WTC11 (cell line): Measurements from ENCODE around the gene IFNA5. TPM values are rescaled to one million over a fixed set of nuclear protein-coding genes. Genes with fewer than 3 reads are reported as not detected.

Source experiments
- ATAC-seq: fragments of 200-7000 bp; cut with Tn5 transposase; 2 replicates; pipeline ENCODE4 v1.10.0; 2021; ENCODE audit warnings: mild to moderate bottlenecking, moderate library complexity
- CTCF ChIA-PET: fragments of 300-600 bp; sonication (Branson Sonifier 250); formaldehyde crosslinking; loops from one replicate; lab custom pipeline; 2021; ENCODE audit warnings: antibody characterized with exemption; lab: Charles Lee
- POLR2A ChIA-PET: fragments of 350-600 bp; sonication (Branson Sonifier 250); formaldehyde crosslinking; loops from one replicate; lab custom pipeline; 2021; ENCODE audit warnings: antibody characterized with exemption; lab: Charles Lee
- DNase-seq: peaks from one replicate; pipeline ENCODE4 v3.0.0; 2021; ENCODE audit warnings: low spot score
- H3K27ac Mint-ChIP-seq: 2 replicates; pipeline ENCODE4 v1.8.0; 2021; ENCODE audit warnings: mixed read lengths
- H3K27me3 Mint-ChIP-seq: 2 replicates; pipeline ENCODE4 v1.8.0; 2021; ENCODE audit warnings: low read depth, mild to moderate bottlenecking, moderate library complexity, mixed read lengths
- H3K36me3 Mint-ChIP-seq: 2 replicates; pipeline ENCODE4 v1.8.0; 2021; ENCODE audit warnings: mixed read lengths
- H3K4me1 Mint-ChIP-seq: 2 replicates; pipeline ENCODE4 v1.8.0; 2022; ENCODE audit warnings: mixed read lengths
- H3K4me3 Mint-ChIP-seq: 2 replicates; pipeline ENCODE4 v1.8.0; 2021; ENCODE audit warnings: mild to moderate bottlenecking, moderate library complexity, mixed read lengths
- H3K9me3 Mint-ChIP-seq: 2 replicates; pipeline ENCODE4 v1.8.0; 2021; ENCODE audit warnings: mixed read lengths
- CBFB ChIP-seq: sonication (generic); formaldehyde crosslinking; IDR thresholded peaks from 2 replicates; pipeline ENCODE4 v1.8.1; 2022; ENCODE audit warnings: mild to moderate bottlenecking, low read depth, missing genetic modification reagents
- CREB1 ChIP-seq: sonication (generic); formaldehyde crosslinking; IDR thresholded peaks from 2 replicates; pipeline ENCODE4 v1.8.0; 2023; ENCODE audit warnings: mild to moderate bottlenecking, missing genetic modification reagents
- EMX1 ChIP-seq: fragments of 250-450 bp; sonication (Bioruptor Pico); IDR thresholded peaks from 2 replicates; pipeline ENCODE4 v1.8.0; 2021; ENCODE audit warnings: mild to moderate bottlenecking
- ESRRA ChIP-seq: sonication (generic); formaldehyde crosslinking; IDR thresholded peaks from 2 replicates; pipeline ENCODE4 v1.8.1; 2022; ENCODE audit warnings: mild to moderate bottlenecking, missing genetic modification reagents, borderline replicate concordance
- FOXP1 ChIP-seq: sonication (generic); formaldehyde crosslinking; IDR thresholded peaks from 2 replicates; pipeline ENCODE4 v1.8.0; 2022; ENCODE audit warnings: missing genetic modification reagents, mild to moderate bottlenecking, moderate library complexity, borderline replicate concordance
- FOXP4 ChIP-seq: sonication (generic); formaldehyde crosslinking; IDR thresholded peaks from 2 replicates; pipeline ENCODE4 v1.8.0; 2022; ENCODE audit warnings: mild to moderate bottlenecking, missing genetic modification reagents
- NR2C2 ChIP-seq: sonication (generic); formaldehyde crosslinking; IDR thresholded peaks from 2 replicates; pipeline ENCODE4 v1.8.0; 2022; ENCODE audit warnings: mild to moderate bottlenecking, missing genetic modification reagents
- PREB ChIP-seq: sonication (generic); formaldehyde crosslinking; IDR thresholded peaks from 2 replicates; pipeline ENCODE4 v1.8.1; 2022; ENCODE audit warnings: mild to moderate bottlenecking, missing genetic modification reagents, moderate library complexity, borderline replicate concordance
- RORB ChIP-seq: fragments of 250-450 bp; sonication (Bioruptor Pico); IDR thresholded peaks from 2 replicates; pipeline ENCODE4 v1.9.0; 2021; ENCODE audit warnings: mild to moderate bottlenecking
- ZNF138 ChIP-seq: sonication (generic); formaldehyde crosslinking; conservative IDR thresholded peaks from 2 replicates; pipeline ENCODE4 v1.8.1; 2022; ENCODE audit warnings: mild to moderate bottlenecking, moderate library complexity, missing genetic modification reagents
- ZNF219 ChIP-seq: sonication (generic); formaldehyde crosslinking; IDR thresholded peaks from 2 replicates; pipeline ENCODE4 v1.8.0; 2023; ENCODE audit warnings: missing genetic modification reagents, mild to moderate bottlenecking, borderline replicate concordance
- ZNF512 ChIP-seq: sonication (generic); formaldehyde crosslinking; IDR thresholded peaks from 2 replicates; pipeline ENCODE4 v1.8.1; 2022; ENCODE audit warnings: missing genetic modification reagents, borderline replicate concordance
- total RNA-seq: library from RNA; stranded (reverse); gene quantifications from 3 replicates; pipeline ENCODE4 v1.2.3, GENCODE V29; 2021
- TF ChIP-seq, protein P1 (sequence below): sonication (generic); formaldehyde crosslinking; IDR thresholded peaks from 2 replicates; pipeline ENCODE4 v1.8.0; 2022; ENCODE audit warnings: missing genetic modification reagents
- TF ChIP-seq, protein P2 (sequence below): sonication (generic); formaldehyde crosslinking; IDR thresholded peaks from 2 replicates; pipeline ENCODE4 v1.8.1; 2023; ENCODE audit warnings: mild to moderate bottlenecking, missing genetic modification reagents

Gene IFNA5
- total RNA-seq, 1 experiment from 2014 or later = not detected

DNA sequence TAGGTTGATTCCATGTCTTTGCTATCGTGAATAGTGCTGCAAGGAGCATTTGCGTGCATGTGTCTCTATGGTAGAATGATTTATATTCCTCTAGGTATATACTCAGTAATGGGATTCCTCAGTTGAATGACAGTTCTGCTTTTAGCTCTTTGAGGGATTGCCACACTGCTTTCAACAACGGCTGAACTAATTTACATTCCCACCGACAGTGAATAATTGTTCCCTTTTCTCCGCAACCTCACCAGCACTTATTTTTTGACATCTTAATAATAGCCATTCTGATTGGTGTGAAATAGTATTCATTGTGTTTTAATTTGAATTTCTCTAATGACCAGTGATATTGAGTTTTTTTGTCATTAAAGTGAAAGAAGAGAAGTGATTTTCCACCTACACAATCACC is 18.5 kb downstream of the IFNA5 start (continued):
- no peak for TF ChIP-seq FOXP4
- TF ChIP-seq EMX1 = no peak
- TF ChIP-seq FOXP1 (CRISPR knock-in tag) = no peak
- TF ChIP-seq CREB1 (CRISPR knock-in tag) = no peak
- no peak for TF ChIP-seq ZNF219 (CRISPR knock-in tag)
- TF ChIP-seq NR2C2 (CRISPR knock-in tag) = no peak
- TF ChIP-seq, protein P1, sequence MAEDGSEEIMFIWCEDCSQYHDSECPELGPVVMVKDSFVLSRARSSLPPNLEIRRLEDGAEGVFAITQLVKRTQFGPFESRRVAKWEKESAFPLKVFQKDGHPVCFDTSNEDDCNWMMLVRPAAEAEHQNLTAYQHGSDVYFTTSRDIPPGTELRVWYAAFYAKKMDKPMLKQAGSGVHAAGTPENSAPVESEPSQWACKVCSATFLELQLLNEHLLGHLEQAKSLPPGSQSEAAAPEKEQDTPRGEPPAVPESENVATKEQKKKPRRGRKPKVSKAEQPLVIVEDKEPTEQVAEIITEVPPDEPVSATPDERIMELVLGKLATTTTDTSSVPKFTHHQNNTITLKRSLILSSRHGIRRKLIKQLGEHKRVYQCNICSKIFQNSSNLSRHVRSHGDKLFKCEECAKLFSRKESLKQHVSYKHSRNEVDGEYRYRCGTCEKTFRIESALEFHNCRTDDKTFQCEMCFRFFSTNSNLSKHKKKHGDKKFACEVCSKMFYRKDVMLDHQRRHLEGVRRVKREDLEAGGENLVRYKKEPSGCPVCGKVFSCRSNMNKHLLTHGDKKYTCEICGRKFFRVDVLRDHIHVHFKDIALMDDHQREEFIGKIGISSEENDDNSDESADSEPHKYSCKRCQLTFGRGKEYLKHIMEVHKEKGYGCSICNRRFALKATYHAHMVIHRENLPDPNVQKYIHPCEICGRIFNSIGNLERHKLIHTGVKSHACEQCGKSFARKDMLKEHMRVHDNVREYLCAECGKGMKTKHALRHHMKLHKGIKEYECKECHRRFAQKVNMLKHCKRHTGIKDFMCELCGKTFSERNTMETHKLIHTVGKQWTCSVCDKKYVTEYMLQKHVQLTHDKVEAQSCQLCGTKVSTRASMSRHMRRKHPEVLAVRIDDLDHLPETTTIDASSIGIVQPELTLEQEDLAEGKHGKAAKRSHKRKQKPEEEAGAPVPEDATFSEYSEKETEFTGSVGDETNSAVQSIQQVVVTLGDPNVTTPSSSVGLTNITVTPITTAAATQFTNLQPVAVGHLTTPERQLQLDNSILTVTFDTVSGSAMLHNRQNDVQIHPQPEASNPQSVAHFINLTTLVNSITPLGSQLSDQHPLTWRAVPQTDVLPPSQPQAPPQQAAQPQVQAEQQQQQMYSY (CRISPR knock-in tag) = no peak
- no peak for TF ChIP-seq RORB (CRISPR knock-in tag)
- TF ChIP-seq ZNF512 (CRISPR knock-in tag) = no peak

- CTCF ChIA-PET = no interaction called here
- H3K4me3 Mint-ChIP-seq = no peak overlapping the region
- POLR2A ChIA-PET = no interaction called here
- peaks cover 7% of the 10 kb centered on the region for H3K9me3 Mint-ChIP-seq
- H3K36me3 Mint-ChIP-seq = no peaks in the 10 kb centered on the region
- TF ChIP-seq ESRRA (no peak), ZNF219 (CRISPR knock-in tag) (no peak), ZNF138 (no peak), PREB (CRISPR knock-in tag) (no peak)
- TF ChIP-seq, protein P2, sequence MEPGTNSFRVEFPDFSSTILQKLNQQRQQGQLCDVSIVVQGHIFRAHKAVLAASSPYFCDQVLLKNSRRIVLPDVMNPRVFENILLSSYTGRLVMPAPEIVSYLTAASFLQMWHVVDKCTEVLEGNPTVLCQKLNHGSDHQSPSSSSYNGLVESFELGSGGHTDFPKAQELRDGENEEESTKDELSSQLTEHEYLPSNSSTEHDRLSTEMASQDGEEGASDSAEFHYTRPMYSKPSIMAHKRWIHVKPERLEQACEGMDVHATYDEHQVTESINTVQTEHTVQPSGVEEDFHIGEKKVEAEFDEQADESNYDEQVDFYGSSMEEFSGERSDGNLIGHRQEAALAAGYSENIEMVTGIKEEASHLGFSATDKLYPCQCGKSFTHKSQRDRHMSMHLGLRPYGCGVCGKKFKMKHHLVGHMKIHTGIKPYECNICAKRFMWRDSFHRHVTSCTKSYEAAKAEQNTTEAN (CRISPR knock-in tag) = no peak
- TF ChIP-seq, all 79 proteins: peak for 0
- Mint-ChIP-seq H3K27me3 (peaks cover 24% of the 10 kb centered on the region), H3K4me1 (no peaks in the 10 kb centered on the region), H3K27ac (no peak overlapping the region)
- ATAC-seq (no peak), DNase-seq (no peak)
These were observed 19.0 kb downstream of the IFNA5 start for GRCh38 chr9:21286099-21286498.

DNA sequence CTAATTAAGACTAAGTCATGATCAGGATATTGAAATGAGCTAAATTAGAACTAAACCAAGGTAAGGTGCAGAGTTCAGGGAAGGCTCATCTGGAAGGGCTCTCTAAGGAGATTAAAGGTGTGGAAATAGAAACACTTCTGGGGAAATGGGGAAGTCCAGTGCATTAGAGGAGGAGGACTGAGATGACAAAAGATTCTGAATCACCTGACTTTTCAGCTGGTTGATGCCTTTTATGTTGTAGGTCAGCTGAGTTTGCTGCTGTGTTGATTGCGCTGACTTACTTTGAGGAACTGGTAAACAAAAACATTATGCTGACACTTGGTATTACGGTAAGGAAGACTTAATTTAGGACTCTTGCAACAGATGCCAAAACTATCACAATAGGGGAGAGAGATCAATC is 23.8 kb downstream of the IFNA5 start:
- Mint-ChIP-seq H3K4me3 (no peak overlapping the region), H3K9me3 (peaks cover 2% of the 10 kb centered on the region), H3K27ac (no peak overlapping the region), H3K4me1 (no peaks in the 10 kb centered on the region), H3K27me3 (peaks cover 26% of the 10 kb centered on the region), H3K36me3 (no peaks in the 10 kb centered on the region)
- ATAC-seq = no peak
- DNase-seq = no peak
- POLR2A ChIA-PET = no interaction called here
- TF ChIP-seq CBFB = no peak
- CTCF ChIA-PET = no interaction called here
